Psoas muscle (tissue), 8 donors: Measurements from ENCODE around the gene RFESD. TPM values are rescaled to one million over a fixed set of nuclear protein-coding genes. Genes with fewer than 3 reads are reported as not detected.

ENCODE experiments used
- ATAC-seq, 4 donors: fragments of 200-7000 bp; cut with Tn5 transposase; one replicate each; pipeline ENCODE4 v1.9.1; 2020; ENCODE audit warnings: moderate library complexity in 3 of 4, mild to moderate bottlenecking in 2 of 4
- DNase-seq, 2 donors: peaks; one replicate each; pipeline ENCODE4 v3.0.0-alpha.2; 2020
- H3K27ac ChIP-seq: fragments of 200-600 bp; one replicate; pipeline ENCODE4 v1.8.0; 2022
- H3K27me3 ChIP-seq, 3 donors: fragments of 200-600 bp in 1 of 3; one replicate each; pipeline versions ENCODE4 v1.6.1 to v1.8.0; 2013 to 2022; ENCODE audit warnings: low read length in 2 of 3, mild to moderate bottlenecking in 2 of 3, moderate library complexity in 1 of 3; ENCODE audit not compliant: insufficient read depth in 3 of 3
- H3K36me3 ChIP-seq, 2 donors: fragments of 200-600 bp in 1 of 2; one replicate each; pipeline versions ENCODE4 v1.6.1 to v1.8.0; 2013 to 2022; ENCODE audit warnings: low read depth in 1 of 2, mild to moderate bottlenecking in 1 of 2, moderate library complexity in 1 of 2; ENCODE audit not compliant: insufficient read depth in 1 of 2
- H3K4me1 ChIP-seq: fragments of 200-600 bp; one replicate; pipeline ENCODE4 v1.8.0; 2022
- H3K4me3 ChIP-seq: fragments of 200-600 bp; one replicate; pipeline ENCODE4 v1.8.0; 2022; ENCODE audit warnings: mild to moderate bottlenecking
- H3K9me3 ChIP-seq: fragments of 200-600 bp; one replicate; pipeline ENCODE4 v1.8.0; 2022
- CTCF ChIP-seq: fragments of 200-600 bp; IDR thresholded peaks from one replicate; pipeline ENCODE4 v1.8.0; 2022; ENCODE audit warnings: antibody characterized with exemption
- WGBS, 3 donors: extraction: QIAGEN DNeasy Blood & Tissue Kit; methylation state at CpG; one replicate each; pipeline versions ENCODE4 v1.1.6 to v1.1.7; 2013; 5-methylcytosine and 5-hydroxymethylcytosine counted together
- intact Hi-C, 2 donors: fragments of 100-400 bp; cut with DNase I; formaldehyde crosslinking; loops; one replicate each; pipeline versions ENCODE4 v1.11.0 to v1.14.2; 2022
- polyA plus RNA-seq, 3 donors: library from polyadenylated mRNA; stranded (reverse); fragments of 200-250 nt; gene quantifications; one replicate each; pipeline ENCODE4 v1.2.3, GENCODE V29; 2013
- total RNA-seq, 4 donors: library from RNA; stranded (reverse); fragmentation: NEBNext Ultra II Directional in 2 of 4; extraction: Animal tissue kit (Norgen Biotek cat#: 25700) in 2 of 4; gene quantifications; one replicate each; pipeline versions ENCODE4 v1.2.1 to v1.2.4, GENCODE V29; 2021 to 2023
- donor health status: healthy with polysubstance abuse.
- donor health status: DM: no; HTN: no; CAD: no; lungs with moderate emphysema.
- donor health status: Bipolar disorder and iron deficiency.
- donor health status: healthy.
- donor health status: DM: yes; HTN: yes; CAD: no.
- donor health status: DM: no; HTN: no; CAD: no.
- donor health status: DM: no; HTN: no; CAD: no.
- donor health status: DM: yes; HTN: yes; CAD: no.

The RFESD gene
- total and polyA plus RNA-seq, 7 donors = 3.2 to 6.0 (median 3.9) TPM

- H3K27me3 ChIP-seq = peaks cover 0 to 2% (median 0%) of the 10 kb centered on the region in 3 donors
- H3K36me3 ChIP-seq = no peaks in the 10 kb centered on the region
- H3K27ac ChIP-seq = no peak overlapping the region
- H3K4me3 ChIP-seq = no peak overlapping the region
- DNase-seq (no peak), ATAC-seq (no peak)
- peaks cover 3% of the 10 kb centered on the region for H3K4me1 ChIP-seq
- H3K9me3 ChIP-seq = no peaks in the 10 kb centered on the region
- no peak for TF ChIP-seq CTCF
- 78 to 89% (median 85%) methylated on average over 3 of the region's 3 CpGs for WGBS, 3 donors
- intact Hi-C loops = no loop called here
Observed at GRCh38 chr5:95634081-95634480, 12.5 kb upstream of the RFESD start.

GRCh38 chr5:95638632-95639031, 7.9 kb upstream of the RFESD start:
- intact Hi-C loops = no loop called here
- ATAC-seq (no peak), DNase-seq (no peak)
- no peak overlapping the region for H3K27ac ChIP-seq
- no peak for TF ChIP-seq CTCF
- peaks cover 7% of the 10 kb centered on the region for H3K4me1 ChIP-seq
- WGBS, 3 donors = 71 to 78% (median 72%) methylated on average over 3 of the region's 3 CpGs
- no peaks in the 10 kb centered on the region for H3K36me3 ChIP-seq
- no peaks in the 10 kb centered on the region for H3K9me3 ChIP-seq
- H3K27me3 ChIP-seq = peaks cover 0 to 2% (median 0%) of the 10 kb centered on the region in 3 donors
- no peak overlapping the region for H3K4me3 ChIP-seq

GRCh38 chr5:95641741-95642220, 4.8 kb upstream of the RFESD start:
- H3K27me3 ChIP-seq = no peaks in the 10 kb centered on the region
- peak overlapping the region; percentile 23 for H3K27ac ChIP-seq
- H3K9me3 ChIP-seq = no peaks in the 10 kb centered on the region
- no peak for TF ChIP-seq CTCF
- WGBS, 3 donors = 38 to 65% (median 55%) methylated on average over 5 of the region's 5 CpGs
- intact Hi-C loops = loop anchor here (5.0 to 10.0 kb wide), 4 partner anchors 206 to 1166 kb away; partner anchors contain the start of gene ERAP1 (in 1 of the 2)
- no peak for DNase-seq
- peaks cover 7% of the 10 kb centered on the region for H3K4me1 ChIP-seq
- peak in 2 of 4 donors; percentile 25 to 29 for ATAC-seq
- H3K4me3 ChIP-seq = no peak overlapping the region
- no peaks in the 10 kb centered on the region for H3K36me3 ChIP-seq

- Histone ChIP-seq H3K9me3 (no peaks in the 10 kb centered on the region), H3K36me3 (no peaks in the 10 kb centered on the region), H3K27ac (no peak overlapping the region), H3K4me3 (no peak overlapping the region), H3K4me1 (peaks cover 7% of the 10 kb centered on the region), H3K27me3 (no peaks in the 10 kb centered on the region)
- 67 to 88% (median 77%) methylated on average over 7 of the region's 7 CpGs for WGBS, 3 donors
- no peak for ATAC-seq
- no peak for TF ChIP-seq CTCF
- intact Hi-C loops = loop anchor here (5.0 to 10.0 kb wide), 4 partner anchors 204 to 1164 kb away; partner anchors contain the start of gene ERAP1 (in 1 of the 2)
- DNase-seq = no peak
Observed at GRCh38 chr5:95643152-95643551, 3.4 kb upstream of the RFESD start.
